GM23248 (cell line): Measurements from ENCODE around the gene PTGES.

ENCODE experiments used
- EZH2 ChIP-seq: fragments of 200-600 bp; sonication (generic); IDR thresholded peaks from 2 replicates; pipeline ENCODE4 v1.6.1; 2018; ENCODE audit warnings: antibody characterized with exemption, mild to moderate bottlenecking; ENCODE audit not compliant: insufficient read depth, poor library complexity, severe bottlenecking
- EZH2phosphoT487 ChIP-seq: fragments of 200-600 bp; sonication (generic); IDR thresholded peaks from 2 replicates; pipeline ENCODE4 v1.6.1; 2018; ENCODE audit warnings: antibody characterized with exemption, moderate library complexity, mild to moderate bottlenecking, low read depth; ENCODE audit not compliant: insufficient read depth

DNA sequence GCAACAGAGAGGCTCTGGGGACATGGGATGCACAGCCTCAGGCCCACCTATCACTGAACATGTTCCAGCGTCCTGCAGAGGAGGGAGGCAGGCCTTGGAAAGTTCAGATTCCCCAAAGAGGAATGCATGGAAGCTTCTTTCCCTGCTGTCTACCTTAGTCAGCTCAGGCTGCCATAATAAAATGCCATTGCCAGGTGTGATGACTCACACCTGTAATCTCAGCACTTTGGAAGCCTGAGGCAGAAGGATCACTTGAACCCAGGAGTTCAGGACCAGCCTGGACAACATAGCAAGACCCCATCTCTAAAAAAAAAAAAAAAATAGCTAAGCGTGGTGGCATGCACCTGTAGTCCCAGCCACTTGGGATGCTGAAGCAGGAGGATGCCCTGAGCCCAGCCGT, 25.6 kb upstream of the PTGES start:
- TF ChIP-seq EZH2 (no peak), EZH2phosphoT487 (no peak)
